ENCODE data around the gene GFRA3.

Gene GFRA3

GRCh38 chr5:138213161-138214029, 61.0 kb downstream of the GFRA3 start, which contains the start of gene CDC23:
TSS of gene CDC23 (minus strand) at chr5:138213323. CDS start at chr5:138213312, 11 bp downstream.
- DNase-seq, result peak; percentile 99
- in situ Hi-C loops (cut with MboI; ENCODE audit: low pct_unique_long_range_greater_than_20kb, low sequenced_read_pairs), result no loop called here

DNA sequence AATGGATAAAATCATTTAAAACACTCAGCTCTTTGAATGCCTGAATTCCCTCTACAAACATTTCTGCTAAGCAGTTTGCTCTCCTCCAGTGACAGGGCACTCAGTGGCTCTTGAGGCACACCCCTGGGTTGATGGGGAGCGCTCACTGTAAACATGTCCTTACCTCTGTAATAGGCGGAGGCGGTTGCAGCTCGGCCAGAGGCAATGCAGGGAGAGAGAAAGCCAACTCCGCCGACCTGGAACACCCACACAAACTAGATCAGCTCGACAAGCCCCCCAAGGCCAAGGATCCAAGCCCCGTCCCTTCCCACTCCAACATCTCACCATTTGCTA, 61.6 kb downstream of the GFRA3 start:
- in situ Hi-C loops (cut with MboI; ENCODE audit: low pct_unique_long_range_greater_than_20kb, low sequenced_read_pairs), result no loop called here
- no peak for DNase-seq

DNA sequence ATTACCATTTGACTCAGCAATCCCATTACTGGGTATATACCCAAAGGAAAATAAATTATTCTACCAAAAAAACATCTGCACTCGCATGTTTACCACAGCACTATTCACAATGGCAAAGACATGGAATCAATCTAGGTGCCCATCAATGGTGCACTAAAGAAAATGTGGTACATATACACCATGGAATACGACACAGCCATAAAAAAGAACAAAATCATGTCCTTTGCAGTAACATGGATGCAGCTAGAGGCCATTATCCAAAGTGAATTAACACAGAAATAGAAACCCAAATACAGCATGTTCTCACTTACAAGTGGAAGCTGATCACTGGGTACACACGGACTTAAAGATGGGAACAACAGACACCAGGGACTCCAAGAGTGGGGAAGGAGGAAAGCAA, 63.4 kb downstream of the GFRA3 start:
- DNase-seq, result no peak
- in situ Hi-C loops (cut with MboI; ENCODE audit: low pct_unique_long_range_greater_than_20kb, low sequenced_read_pairs), result no loop called here

All from KBM-7 (cell line).